SIG-M5 treated with dmso at 0.1 percent for 504 hours (cell line): ENCODE measurements around the gene RYR3.

Experiments
- DNase-seq: peaks from one replicate; lab custom pipeline; 2025; ENCODE audit not compliant: unreplicated experiment; lab: John Stamatoyannopoulos, UW

RYR3 gene

GRCh38 chr15:33448151-33448550 is 137.4 kb downstream of the RYR3 start:
- no peak for DNase-seq

- no peak for DNase-seq
Measured at GRCh38 chr15:33448961-33449606, 138.3 kb downstream of the RYR3 start.

- DNase-seq, result no peak
Measured at GRCh38 chr15:33449810-33450209, 139.0 kb downstream of the RYR3 start.

- DNase-seq, result no peak
Measured at GRCh38 chr15:33451385-33451784, 140.6 kb downstream of the RYR3 start.

- no peak for DNase-seq
Measured at GRCh38 chr15:33453761-33454160, 143.0 kb downstream of the RYR3 start.

- no peak for DNase-seq
Measured at GRCh38 chr15:33454346-33454745, 143.6 kb downstream of the RYR3 start.

GRCh38 chr15:33454996-33455395 is 144.2 kb downstream of the RYR3 start:
- no peak for DNase-seq

GRCh38 chr15:33458421-33458820 is 147.7 kb downstream of the RYR3 start:
- no peak for DNase-seq

- no peak for DNase-seq
Measured at GRCh38 chr15:33460166-33460805, 149.5 kb downstream of the RYR3 start.

- DNase-seq, result no peak
Measured at GRCh38 chr15:33461671-33462070, 150.9 kb downstream of the RYR3 start.

- DNase-seq, result no peak
Measured at GRCh38 chr15:33467146-33467815, 156.5 kb downstream of the RYR3 start.

GRCh38 chr15:33467816-33468163 is 157.0 kb downstream of the RYR3 start:
- no peak for DNase-seq

- DNase-seq, result no peak
Measured at GRCh38 chr15:33468740-33469139, 158.0 kb downstream of the RYR3 start.

GRCh38 chr15:33473005-33473404 is 162.2 kb downstream of the RYR3 start:
- no peak for DNase-seq

- DNase-seq, result no peak
Measured at GRCh38 chr15:33473714-33474113, 162.9 kb downstream of the RYR3 start.

GRCh38 chr15:33476076-33476475 is 165.3 kb downstream of the RYR3 start:
- no peak for DNase-seq

- no peak for DNase-seq
Measured at GRCh38 chr15:33476908-33477307, 166.1 kb downstream of the RYR3 start.

GRCh38 chr15:33489335-33489734 is 178.6 kb downstream of the RYR3 start:
- DNase-seq, result no peak

GRCh38 chr15:33490703-33491102 is 179.9 kb downstream of the RYR3 start:
- DNase-seq, result no peak

GRCh38 chr15:33492434-33493052 is 181.8 kb downstream of the RYR3 start:
- DNase-seq, result no peak

- DNase-seq, result no peak
Measured at GRCh38 chr15:33494306-33494705, 183.5 kb downstream of the RYR3 start.
